ENCODE data around the gene UPK3B.
"Not testable (repeated sequence)": the region's sequence is repeated elsewhere in the genome, so short reads cannot be mapped to it uniquely, and the experiment has no call there.

DNA sequence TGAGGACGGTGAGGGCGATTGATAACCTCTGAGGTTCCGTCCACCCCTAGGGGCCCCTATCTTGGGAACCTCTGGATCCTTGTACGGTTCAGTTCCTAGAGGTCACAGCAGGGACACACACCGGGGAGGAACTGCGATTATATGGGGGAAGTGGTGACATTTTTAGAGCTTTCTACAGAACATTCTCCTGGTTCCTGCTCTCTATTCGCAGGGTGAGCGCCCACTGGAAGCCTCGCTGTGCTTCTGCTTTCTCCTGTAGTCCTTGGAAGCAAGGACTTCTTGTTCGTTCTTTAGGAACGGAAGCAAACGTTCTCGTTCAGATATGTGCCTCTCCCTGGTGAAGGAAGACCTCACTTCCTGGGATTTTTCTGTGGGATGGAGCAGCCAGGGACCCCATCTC lies 22.4 kb upstream of the UPK3B start:
- TF ChIP-seq, protein P1, sequence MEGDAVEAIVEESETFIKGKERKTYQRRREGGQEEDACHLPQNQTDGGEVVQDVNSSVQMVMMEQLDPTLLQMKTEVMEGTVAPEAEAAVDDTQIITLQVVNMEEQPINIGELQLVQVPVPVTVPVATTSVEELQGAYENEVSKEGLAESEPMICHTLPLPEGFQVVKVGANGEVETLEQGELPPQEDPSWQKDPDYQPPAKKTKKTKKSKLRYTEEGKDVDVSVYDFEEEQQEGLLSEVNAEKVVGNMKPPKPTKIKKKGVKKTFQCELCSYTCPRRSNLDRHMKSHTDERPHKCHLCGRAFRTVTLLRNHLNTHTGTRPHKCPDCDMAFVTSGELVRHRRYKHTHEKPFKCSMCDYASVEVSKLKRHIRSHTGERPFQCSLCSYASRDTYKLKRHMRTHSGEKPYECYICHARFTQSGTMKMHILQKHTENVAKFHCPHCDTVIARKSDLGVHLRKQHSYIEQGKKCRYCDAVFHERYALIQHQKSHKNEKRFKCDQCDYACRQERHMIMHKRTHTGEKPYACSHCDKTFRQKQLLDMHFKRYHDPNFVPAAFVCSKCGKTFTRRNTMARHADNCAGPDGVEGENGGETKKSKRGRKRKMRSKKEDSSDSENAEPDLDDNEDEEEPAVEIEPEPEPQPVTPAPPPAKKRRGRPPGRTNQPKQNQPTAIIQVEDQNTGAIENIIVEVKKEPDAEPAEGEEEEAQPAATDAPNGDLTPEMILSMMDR (conservative IDR thresholded peaks at IDR 0.05; ENCODE audit: low read length) = not testable (repeated sequence)
- not testable (repeated sequence) for TF ChIP-seq EZH2phosphoT487 (IDR thresholded peaks at IDR 0.05; ENCODE audit: borderline replicate concordance, low read depth, low read length)

Measured in OCI-LY7 (cell line).